ENCODE results near the gene GJD3.
"Not testable (repeated sequence)": the region's sequence is repeated elsewhere in the genome, so short reads cannot be mapped to it uniquely, and the experiment has no call there.

Gene GJD3, protein sequence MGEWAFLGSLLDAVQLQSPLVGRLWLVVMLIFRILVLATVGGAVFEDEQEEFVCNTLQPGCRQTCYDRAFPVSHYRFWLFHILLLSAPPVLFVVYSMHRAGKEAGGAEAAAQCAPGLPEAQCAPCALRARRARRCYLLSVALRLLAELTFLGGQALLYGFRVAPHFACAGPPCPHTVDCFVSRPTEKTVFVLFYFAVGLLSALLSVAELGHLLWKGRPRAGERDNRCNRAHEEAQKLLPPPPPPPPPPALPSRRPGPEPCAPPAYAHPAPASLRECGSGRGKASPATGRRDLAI

GRCh38 chr17:40364121-40364861 lies at the start of gene GJD3:
GJD3 (minus strand) TSS chr17:40364737; CDS start chr17:40363815, 922 bp downstream.
- no peak for DNase-seq

GRCh38 chr17:40414312-40414711 lies 49.8 kb upstream of the GJD3 start:
- not testable (repeated sequence) for DNase-seq

GRCh38 chr17:40412880-40413279 lies 48.3 kb upstream of the GJD3 start:
- DNase-seq, result no peak

- no peak for DNase-seq
Observed at GRCh38 chr17:40411821-40412220, 47.3 kb upstream of the GJD3 start.

DNA sequence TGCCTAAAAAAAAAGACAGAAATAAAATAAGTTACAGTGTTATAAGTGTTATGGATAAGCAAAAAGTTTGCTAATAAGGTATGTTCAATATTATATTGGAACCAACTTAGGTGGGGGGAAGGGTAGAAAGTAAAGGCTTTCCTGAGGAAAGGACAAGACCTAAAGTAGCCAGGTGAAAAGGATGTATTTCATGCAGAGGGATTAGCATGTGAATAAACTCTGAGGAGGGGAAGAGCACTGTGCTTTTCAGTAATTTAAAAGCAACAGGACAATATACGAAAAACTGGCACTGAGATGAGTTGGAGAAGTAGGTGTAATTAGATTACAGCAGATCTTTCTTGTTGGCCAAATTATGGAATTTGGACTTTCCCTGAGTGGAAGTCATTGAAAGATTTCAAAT lies 45.5 kb upstream of the GJD3 start:
- no peak for DNase-seq

DNA sequence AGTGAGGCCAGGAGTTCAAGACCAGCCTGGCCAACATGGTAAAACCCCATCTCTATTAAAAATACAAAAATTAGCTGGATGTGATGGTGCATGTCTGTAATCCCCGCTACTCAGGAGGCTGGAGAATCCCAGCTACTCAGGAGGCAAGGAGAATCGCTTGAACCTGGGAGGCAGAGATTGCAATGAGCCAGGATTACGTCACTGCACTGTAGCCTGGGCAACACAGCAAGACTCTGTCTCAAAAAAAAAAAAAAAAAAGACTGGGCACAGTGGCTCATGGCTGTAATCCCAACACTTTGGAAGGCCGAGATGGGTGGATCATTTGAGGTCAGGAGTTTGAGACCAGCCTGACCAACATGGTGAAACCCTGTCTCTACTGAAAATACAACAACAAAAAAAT lies 45.0 kb upstream of the GJD3 start:
- not testable (repeated sequence) for DNase-seq

DNA sequence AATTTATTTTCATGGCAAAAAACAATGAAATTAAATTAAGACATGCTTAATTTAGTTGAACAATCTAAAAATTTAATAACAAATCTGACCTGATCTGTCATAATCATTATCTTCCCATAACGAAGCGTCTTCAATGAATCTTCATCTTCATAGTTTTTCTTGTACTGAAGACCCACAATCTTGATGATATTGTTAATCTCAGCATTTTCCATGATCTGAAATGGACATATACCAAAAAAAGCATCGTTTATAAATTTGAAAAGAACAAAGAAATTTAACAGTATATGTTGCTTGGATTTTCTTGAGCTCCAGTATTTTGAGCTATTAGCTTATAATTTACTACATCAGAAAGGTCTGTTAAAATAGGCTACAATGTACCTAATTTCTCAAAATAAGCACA lies 42.9 kb upstream of the GJD3 start:
- DNase-seq, result no peak

DNA sequence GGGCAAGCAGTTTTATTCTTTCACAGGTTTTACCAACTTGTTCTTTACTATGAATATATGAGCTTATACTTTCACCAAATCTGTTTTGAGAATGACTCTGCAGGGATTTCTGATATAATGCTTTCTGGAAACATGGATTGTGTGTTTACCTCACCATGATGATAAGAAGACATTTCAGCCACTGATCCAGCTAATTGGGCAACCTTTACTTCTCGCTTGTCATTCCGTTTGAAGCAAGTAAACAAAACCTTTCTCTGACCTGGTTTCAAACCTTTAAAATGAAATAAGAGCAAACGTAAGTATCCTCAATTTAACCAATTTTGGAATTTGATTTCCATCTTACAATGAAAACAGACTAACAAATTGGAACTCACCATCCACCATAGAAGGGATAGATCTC lies 39.5 kb upstream of the GJD3 start:
- DNase-seq, result no peak

GRCh38 chr17:40402668-40403067 lies 38.1 kb upstream of the GJD3 start:
- DNase-seq, result no peak

DNA sequence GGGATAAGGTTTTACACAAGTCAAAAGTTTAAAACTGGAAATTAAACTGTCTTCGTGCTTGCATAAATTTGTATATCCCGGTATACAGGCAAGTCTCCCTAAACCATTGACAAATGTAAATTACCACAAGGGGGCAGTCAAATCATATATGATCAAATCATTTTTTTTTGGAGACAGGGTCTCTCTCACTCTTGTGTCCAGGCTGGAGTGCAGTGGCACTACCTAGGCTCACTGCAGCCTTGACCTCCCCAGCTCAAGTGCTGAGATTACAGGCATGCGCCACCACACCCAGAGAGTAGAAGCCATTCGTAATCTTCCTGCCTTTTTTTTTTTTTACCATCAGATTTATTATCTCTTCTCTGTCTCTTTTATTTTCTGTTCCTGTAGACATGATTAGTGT lies 34.6 kb upstream of the GJD3 start:
- DNase-seq, result no peak

DNA sequence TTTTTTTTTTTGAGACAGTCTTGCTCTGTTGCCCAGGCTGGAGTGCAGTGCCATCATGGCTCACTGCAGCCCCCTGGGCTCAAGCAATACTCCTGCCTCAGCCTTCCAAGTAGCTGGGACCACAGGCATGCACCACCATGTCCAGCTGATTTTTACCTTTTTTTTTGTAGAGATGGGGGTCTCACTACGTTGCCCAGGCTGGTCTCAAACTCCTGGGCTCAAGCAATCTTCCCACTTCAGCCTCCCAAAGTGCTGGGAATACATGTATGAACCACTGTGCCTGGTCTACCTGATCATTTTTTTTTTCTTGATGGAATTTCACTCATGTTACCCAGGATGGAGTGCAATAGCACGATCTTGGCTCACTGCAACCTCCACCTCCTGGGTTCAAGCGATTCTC lies 22.0 kb upstream of the GJD3 start:
- not testable (repeated sequence) for DNase-seq

GRCh38 chr17:40382251-40382650 lies 17.7 kb upstream of the GJD3 start:
- no peak for DNase-seq

DNA sequence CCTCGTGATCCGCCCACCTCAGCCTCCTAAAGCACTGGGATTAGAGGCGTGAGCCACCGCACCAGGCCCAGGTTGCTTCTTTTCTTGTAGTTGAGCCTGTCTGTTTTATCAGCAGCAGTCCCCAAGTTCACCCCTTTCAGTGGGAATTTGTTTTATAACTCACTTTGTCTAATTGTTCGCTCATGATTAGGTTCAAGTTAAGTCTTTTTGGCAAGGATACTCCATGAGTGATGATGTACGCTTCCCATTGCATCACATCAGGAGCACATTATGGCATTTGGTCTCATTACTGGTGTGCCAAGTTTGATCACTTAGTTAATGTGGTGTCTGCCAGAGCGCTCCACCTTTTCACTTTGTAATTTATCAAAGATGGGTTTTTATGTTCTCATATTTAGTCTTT lies 14.4 kb upstream of the GJD3 start:
- DNase-seq, result no peak

DNA sequence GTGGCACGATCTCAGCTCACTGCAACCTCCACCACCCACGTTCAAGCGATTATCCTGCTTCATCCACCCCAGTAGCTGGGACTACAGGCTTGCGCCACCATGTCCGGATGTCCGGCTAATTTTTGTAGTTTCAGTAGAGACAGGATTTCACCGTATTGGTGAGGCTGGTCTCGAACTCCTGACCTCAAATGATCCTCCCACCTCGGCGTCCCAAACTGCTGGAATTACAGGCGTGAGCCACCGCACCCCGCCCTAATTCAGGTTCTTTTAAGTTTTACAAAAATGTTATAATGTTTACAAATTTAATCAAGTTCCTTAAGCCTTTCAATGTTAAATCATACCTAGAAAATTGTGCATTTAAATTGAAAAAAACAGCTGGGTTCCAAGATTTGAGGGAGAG lies 13.3 kb upstream of the GJD3 start:
- no peak for DNase-seq

- not testable (repeated sequence) for DNase-seq
Observed at GRCh38 chr17:40376541-40376940, 12.0 kb upstream of the GJD3 start.

GRCh38 chr17:40375786-40376185 lies 11.2 kb upstream of the GJD3 start:
- not testable (repeated sequence) for DNase-seq

DNA sequence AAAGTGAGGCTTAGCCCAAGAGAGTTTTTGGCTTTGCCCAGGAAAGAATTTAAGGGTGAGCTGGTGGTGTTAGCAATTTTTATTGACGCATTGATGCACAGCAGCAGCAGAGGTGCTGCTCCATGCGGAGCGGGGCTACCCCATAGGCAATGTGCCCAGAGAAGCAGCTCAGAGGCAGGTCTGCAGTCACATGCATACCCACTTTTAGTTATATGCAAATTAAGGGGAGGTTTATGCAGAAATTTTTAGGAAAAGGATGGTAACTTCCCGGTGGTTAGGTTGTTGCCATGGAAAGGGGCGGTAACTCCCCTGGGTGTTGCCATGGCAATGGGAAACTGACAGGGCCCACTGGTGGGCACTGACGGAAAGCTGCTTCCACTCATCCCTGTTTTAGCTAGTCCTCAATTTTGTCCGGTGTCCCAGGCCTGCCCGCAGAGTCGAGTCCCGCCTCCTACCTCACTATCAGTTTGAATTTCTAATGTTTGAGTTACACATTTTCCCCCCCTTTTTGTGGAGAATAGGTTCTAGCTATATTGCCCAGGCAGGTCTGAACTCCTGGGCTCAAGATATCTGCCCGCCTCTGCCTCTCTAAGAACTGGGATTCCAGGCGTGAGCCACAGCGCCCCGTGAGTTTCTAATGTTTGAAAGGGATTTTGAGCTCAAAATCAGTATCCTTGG lies 10.4 kb upstream of the GJD3 start:
- DNase-seq, result no peak

GRCh38 chr17:40373999-40374398 lies 9.5 kb upstream of the GJD3 start:
- DNase-seq, result no peak

DNA sequence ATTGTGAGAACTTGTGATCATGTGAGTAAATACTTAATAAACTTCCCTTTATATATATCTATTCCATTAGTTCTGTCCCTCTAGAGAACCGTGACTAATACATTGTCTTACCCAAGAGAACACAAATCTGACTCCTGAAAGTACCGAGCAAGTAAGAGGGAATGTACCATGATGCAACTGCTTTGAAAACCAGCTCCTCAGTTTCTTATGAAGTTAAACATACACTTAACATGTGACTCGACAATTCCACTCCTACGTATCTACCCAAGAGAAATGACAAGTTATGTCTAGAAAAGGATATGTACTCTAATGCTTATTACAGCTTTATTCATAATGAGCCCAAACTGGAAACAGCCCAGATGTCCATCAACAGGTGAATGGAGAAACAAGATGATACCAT lies 8.8 kb upstream of the GJD3 start:
- no peak for DNase-seq

- DNase-seq, result not testable (repeated sequence)
Observed at GRCh38 chr17:40372644-40373043, 8.1 kb upstream of the GJD3 start.

DNA sequence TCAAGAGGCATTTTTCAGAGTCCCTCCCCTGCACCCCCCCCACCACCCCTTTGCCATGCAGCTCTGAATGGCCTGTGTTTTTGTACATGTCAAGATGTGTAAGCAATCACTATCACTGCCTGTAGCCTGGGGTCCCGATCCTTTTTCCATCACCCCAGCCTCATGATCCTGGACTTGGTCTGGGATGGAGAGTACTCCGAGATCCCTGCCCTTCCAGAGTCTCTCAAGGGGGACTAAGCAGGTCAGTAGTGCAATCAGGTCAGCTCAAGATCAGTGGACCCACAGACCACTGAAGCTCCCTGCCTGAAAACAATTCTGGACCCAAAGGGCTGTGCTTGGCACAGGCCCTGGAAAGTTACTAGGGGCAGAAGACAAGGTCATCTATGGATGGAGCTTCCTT lies 7.5 kb upstream of the GJD3 start:
- DNase-seq, result no peak

- DNase-seq, result no peak
Observed at GRCh38 chr17:40371261-40371929, 6.9 kb upstream of the GJD3 start.

GRCh38 chr17:40369923-40370322 lies 5.4 kb upstream of the GJD3 start:
- DNase-seq, result no peak

Data from activated naive CD4-positive, alpha-beta T cell (primary cell).